Kidney capillary endothelial cell (primary cell): ENCODE data around the gene ARL4D.
A peak's percentile ranks its signal among the peaks of the same experiment; 100 is the strongest.

ENCODE experiments used
- DNase-seq: peaks from one replicate; pipeline ENCODE4 v3.0.0-alpha.2; 2018; ENCODE audit warnings: low spot score

ARL4D gene

DNA sequence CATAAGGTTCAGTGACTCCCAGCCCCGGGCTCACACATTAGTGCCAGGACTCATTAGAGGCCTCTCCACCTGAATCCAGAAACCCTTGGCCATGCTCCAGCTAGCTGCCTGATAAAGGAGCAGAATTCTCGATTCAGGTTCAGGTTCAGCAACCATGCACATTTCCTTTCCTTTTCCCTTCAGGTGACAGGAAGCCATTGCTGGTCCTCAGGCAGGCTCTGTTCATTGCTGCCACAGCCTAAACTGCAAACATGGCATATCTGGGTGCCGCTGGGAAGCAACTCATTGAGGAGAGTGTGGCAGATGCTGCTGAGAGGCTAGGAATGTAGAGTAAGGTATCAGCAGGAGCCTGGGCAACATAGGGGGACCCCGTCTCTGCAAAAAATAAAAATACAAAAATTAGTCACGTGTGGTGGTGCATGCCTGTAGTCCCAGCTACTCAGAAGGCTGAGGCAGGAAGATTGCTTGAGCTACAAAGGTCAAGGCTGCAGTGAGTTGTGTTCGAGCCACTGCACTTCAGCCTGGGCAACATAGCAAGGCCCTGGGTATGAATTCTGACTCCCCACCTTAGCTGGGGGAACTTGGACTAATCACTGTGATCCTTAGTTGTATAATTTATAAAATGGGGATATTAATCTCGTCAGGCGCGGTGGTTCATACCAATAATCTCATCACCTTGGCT is 28.7 kb downstream of the ARL4D start:
- no peak for DNase-seq

DNA sequence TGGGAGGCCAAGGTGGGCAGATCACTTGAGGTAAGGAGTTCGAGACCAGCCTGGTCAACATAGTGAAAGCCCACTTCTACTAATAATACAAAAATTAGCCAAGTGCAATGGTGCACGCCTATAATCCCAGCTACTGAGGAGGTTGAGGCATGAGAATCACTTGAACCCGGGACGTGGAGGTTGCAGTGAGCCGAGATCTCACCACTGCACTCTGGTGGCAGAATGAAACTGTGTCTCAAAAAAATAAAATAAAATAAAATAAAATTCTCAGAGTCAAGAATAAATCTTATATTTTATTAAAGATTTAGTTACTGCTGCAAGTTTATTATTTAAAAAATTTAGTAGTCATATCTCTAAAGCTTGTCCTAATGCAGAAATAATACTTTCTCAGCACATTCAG is 29.7 kb downstream of the ARL4D start:
- no peak for DNase-seq

DNA sequence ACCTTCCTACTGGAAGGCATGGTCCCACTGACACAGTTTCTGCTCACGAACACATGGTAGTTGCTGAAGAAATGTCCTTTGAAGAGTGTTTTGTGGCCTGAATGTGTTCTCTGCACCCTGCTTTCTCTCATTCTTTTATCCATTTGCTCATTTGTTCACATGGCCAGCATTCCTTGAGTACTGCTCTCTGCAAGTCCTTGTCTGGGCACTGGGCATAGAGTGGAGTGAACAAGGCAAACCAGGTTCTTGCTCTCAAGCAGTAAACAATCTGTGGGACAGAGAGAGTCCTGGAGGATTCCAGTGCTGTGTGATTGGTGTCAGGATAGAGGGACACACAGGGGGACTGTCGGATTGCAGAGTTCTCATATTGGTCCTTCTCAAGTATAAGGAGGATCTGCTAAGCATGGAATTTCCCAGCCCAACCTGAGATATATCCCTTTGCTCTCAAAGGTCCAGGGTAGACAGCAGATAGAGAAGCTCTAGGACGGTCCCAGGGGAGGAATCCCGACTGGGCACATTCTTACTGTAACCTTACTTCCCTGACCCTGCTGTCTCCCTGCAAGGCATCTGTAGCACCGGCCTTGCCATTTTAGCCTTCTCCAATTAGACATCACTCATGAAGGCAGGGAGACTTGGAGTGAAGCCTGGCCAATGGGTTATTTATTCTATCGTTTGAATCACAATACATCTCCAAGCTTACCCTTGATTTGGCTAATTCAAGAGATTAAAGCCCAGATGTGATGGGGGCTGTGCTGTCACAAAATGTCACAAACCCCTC is 32.3 kb downstream of the ARL4D start:
- DNase-seq: no peak

DNA sequence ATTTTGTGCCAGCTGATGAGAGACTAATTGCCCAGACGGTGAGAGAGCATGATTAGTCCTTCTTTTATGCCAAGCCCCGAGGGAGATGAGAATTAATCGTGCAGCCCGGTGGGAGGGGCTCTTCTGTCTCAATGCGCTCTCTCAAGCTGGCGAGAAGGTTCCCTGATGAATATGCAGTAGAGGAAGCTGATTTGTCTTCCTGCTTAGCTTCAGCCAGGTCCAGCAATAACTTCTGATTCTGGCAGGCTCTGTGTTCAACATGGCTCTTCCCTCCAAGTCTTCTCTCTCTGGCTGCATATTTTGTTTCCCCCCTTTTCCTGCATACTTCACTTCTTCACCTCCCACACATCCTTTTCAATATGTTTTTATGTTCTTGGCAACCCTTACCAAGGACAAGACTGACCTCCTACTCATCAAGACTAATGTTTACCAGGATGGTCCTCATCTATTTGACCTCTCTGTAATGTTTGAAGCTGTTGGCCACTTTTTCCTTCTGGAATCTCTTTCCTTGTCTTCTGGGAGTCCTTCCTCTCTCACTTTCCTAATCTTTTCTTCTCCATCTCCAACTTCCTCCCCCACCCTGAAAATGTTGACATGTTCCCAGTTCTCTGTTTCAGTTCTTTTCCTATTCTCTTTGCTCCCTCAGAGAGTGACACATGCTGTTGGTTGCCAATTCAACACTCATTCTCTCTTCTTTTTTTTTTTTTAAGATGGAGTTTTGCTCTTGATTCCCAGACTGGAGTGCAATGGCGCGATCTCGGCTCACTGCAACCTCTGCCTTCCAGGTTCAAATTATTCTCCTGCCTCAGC is 33.1 kb downstream of the ARL4D start:
- DNase-seq: peak; percentile 8

- DNase-seq: no peak
Measured at GRCh38 chr17:43434902-43435319, 36.1 kb downstream of the ARL4D start.

DNA sequence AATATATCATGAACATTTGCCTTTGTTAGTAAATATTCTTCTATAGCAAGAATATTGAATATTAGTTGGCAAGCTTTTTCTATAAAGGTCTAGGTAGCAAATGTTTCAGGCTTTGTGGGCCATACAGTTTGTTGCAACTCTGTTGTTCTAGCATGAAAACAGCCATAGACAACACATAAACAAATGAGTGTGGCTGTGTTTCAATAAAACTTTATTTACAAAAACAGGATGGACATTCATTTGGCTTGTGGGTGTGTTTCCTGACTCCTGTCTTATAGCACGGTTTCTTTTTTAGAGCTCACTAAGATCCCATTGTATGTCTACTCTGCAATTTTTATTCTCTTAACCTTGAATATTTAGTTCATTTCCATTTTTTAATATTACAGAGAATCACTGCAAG is 39.0 kb downstream of the ARL4D start:
- DNase-seq: no peak

- no peak for DNase-seq
Measured at GRCh38 chr17:43438626-43439025, 39.8 kb downstream of the ARL4D start.

DNA sequence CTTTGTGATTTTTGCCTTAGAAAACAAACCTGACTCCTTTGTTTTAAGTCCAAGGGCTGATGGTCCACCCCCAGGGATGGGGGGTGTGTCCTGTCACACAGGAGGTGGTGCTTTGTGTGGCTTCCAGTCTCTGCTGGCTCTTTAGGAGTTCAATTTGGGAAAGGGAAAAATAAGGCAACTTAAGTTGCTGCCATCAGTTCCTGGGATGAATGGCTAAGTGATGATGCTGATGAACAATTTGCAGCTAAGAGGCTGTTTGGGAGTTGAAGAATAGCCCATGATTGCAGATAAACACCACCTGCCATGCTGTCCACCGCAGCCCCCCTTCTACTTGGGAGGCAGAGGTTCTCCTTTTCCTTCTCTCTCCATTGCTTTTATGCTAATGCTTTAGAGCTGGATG is 40.2 kb downstream of the ARL4D start:
- DNase-seq: no peak

DNA sequence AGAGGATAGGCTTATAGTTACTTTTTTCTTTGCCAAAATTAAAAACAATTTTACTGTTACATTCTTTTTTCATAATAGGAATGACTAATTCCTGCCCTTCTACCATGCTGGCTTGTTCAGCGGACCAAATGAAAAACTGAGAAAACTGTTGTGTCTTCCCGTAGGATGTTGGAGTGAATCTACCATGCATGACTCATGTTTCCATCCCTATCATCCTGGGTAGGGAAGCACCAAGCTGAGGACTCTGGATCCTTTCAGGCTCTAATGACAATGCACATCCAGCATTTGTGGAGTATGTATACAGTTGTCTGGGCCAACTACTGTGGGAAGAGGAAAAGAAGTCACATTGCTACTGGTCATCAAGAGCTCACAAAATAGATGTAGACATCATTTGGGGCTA is 43.9 kb downstream of the ARL4D start:
- DNase-seq: no peak

DNA sequence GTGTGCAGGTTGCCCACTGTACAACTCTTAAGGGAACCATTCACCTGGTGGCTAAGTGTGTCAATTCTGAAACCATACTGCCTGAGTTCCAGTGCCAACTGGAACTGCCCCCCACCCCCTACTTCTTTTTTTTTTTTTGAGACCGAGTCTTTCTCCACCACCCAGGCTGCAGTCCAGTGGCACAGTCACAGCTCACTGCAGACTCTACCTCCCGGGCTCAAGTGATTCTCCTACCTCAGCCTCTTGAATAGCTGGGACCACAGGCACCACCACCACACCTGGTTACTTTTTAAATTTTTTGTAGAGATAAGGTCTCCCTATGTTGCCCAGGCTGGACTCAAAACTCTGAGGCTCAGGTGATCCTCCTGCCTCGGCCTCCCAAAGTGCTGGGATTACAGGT is 44.6 kb downstream of the ARL4D start:
- no peak for DNase-seq

DNA sequence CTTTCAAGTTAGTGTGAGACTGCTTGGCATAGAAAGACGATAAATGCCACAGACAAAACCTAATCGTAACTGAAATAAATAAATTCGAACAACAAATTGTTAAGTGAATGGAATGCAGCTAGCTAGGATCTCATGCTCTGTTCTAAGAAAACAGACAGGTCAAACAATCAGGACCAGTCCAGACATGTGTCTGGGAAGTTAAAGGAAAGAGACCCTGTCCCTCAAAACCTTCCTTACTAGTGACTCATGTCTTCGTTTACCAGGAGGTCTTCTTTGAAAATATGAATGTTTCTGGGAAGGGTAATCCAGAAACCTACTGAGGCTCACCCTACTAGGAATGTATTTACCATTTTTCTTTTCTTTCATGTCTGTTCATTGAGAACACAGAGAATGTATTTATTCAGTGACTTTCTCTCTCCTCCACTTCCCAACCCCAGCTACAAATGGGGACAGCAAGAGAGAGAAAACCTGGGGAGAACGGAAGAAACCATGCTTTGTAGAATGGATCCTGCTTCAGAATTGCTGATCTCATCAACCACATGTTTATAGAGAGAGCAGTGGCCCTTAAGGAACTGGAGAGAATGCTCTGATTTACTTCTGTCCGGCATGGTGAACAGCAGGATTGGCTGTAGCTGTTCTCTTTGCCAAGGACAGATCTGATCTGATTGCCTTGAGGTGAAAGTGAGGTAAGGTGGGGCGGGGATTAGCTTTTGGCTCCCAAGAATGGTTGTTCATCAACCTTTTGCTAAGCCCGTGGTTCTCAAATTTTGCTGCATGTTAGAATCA is 45.6 kb downstream of the ARL4D start:
- DNase-seq: no peak

GRCh38 chr17:43445009-43445589 is 46.3 kb downstream of the ARL4D start:
- no peak for DNase-seq

GRCh38 chr17:43446773-43447172 is 48.0 kb downstream of the ARL4D start:
- no peak for DNase-seq

DNA sequence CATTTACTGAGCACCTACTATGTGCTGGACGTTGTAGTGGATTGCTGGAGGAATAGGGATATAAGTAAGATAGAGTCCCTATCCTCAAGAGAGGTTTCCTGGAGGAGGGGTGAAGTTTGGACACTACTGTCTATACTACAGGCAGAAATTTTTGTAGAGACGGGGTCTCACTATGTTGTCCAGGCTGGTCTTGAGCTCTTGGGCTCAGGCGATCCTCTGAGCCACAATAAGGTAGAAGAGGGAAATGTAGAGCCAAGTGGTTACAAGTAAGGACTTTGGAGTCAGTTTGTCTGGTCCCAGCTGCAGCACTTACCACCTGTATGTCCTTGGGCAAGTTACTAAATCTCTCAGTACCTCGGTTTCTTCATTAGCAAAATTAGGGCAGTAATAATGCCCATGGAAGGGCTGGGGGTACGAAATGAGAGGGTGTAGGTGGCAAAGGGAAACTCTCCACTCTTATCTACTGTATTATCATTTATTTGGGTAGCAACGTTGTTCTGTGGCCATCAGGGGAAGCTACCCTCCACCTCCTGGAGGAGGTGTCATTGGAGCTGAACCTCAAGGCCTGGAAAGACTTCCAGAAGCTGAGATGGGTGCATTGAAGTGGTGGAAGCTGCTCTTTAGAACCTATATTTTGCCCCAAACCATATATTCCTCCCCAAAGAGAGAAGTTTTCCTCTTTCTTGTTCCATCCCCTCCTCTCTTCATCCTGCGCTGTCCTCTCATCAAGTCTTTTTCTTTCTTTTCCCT is 50.1 kb downstream of the ARL4D start:
- no peak for DNase-seq

DNA sequence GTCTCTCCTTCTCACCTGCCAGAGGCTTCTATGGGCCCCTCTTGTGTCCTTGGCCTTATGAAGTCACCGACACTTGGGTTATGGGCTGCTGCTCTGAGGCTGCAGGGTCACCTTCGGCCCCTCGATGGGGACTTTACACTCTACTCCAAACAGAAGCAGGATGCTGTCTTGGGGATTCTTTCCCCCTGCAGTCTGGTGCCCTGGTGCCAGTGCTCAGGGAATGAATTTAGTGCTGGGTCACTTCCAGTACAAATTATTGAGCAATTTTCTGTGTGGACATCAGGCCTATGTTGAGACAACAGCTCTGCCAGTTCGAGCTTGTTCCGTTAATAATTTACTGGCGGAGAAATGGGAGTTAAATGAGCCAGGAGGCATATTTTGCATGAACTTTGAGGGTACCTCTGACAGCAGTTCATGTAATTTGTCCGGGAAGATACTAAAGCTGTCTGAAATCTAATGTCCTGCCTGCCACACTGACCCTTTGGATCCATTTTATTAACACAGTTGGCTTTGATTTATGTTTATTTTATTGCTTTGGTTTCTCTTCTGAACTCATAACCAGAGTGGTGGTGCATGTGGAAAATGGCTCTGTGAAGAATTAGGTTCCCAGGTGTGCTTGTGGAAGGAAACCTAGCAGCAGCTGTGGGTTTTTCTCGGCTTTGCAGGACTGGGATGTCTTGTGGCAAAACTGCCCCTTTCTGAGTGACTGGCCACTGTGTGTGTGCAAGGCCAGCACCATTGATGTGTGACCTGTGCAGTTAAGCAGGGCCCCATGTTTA is 50.9 kb downstream of the ARL4D start:
- no peak for DNase-seq
